ENCODE measurements around the gene TSR3. TPM values are rescaled to one million over a fixed set of nuclear protein-coding genes. Genes with fewer than 3 reads are reported as not detected.

TSR3 gene
- total and polyA plus RNA-seq, 5 donors = 49.6 to 58.5 (median 53.7) TPM

DNA sequence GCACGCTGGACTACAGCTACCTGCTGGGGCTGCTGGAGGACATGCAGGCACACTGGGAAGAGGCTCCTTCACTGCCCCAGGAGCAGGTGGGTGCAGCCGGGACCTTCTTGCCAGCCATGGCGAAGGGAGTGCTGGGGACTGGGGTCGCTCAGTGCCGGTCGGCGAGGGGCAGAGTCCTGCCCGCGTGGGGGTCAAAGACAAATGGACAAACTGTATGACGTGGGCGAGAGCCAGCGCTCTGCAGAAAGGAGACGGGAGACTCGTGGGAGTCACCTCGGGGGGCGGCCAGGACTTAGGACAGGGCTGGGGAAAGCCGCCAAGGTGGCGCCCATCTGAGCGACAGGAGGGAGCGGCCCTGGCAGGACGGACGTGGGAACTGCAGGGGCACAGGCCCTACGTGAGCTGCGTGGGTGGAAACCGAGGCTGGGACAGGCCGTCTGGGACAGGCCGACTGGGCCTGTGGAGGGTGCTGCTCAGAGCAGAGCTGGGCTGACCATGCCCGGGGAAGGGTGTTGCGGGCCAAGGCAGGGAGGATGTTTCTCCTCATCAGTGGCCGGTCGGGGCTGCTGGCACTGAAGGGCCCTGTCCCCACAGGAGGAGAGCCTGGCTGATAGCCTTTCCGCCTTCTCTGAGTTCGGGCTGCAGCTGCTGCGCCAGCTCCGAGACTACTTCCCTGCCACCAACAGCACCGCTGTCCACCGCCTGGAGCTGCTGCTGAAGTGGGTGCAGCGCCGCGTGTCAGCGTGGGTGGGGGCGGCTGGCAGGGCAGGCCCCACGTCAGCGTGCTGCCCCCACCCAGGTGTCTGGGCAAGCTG, 8.0 kb downstream of the TSR3 start:
- peak in 1 of 3 donors; percentile 62 for DNase-seq
- ATAC-seq = no peak
- H3K27ac ChIP-seq (ENCODE audit: low read length) = no peak overlapping the region
- WGBS = 64% methylated on average over 44 of the region's 44 CpGs
- H3K9me3 ChIP-seq (ENCODE audit: control insufficient read depth, low read length) = no peaks in the 10 kb centered on the region
- intact Hi-C loops (cut with DNase I) = no loop called here
- H3K4me1 ChIP-seq (ENCODE audit: control insufficient read depth, insufficient read depth, low read length) = peaks cover 2% of the 10 kb centered on the region
- H3K27me3 ChIP-seq (ENCODE audit: control insufficient read depth, insufficient read depth) = no peaks in the 10 kb centered on the region
- no peak overlapping the region for H3K4me3 ChIP-seq (ENCODE audit: low read length)

DNA sequence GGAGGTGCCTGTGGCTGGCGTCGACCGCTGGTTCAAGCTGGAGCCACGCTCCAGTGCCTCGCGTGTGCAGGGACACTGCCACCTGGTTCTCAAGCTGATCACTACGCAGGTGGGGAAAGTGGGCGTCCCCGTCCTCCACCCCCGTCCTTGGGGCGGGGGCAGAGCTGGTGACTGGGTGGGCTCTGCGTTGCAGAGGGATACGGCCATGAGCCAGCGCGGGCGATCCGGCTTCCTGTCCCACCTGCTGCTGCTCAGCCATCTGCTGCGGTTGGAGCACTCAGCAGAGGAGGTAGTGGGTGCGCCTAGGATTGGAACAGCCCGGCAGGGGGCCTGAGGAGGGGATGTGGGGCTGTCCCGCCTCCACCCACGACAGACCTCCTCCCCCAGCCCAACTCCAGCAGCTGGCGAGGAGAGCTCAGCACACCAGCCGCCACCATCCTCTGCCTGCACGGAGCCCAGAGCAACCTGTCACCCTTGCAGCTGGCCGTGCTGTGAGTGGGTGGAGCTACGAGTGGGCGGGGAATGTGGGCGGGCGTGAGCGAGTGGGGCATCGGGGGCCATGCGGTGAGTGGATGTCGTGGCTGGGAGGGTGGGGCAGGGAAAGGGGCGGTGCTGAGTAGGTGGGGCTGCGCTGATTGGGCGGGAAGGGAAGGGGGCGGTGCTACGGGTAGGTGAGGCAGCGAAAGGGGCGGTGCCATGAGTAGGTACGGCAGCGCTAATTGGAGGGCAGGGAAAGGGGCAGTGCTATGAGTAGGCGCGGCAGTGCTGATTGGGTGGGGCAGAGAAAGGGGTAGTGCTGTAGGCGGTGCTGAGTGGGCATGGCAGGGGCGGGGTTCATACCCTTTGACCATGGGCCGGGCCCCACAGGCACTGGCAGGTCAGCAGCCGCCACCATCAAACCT, 8.9 kb downstream of the TSR3 start:
- Histone ChIP-seq H3K27ac (ENCODE audit: low read length) (no peak overlapping the region), H3K4me1 (ENCODE audit: control insufficient read depth, insufficient read depth, low read length) (peaks cover 2% of the 10 kb centered on the region), H3K9me3 (ENCODE audit: control insufficient read depth, low read length) (no peaks in the 10 kb centered on the region), H3K4me3 (ENCODE audit: low read length) (no peak overlapping the region), H3K27me3 (ENCODE audit: control insufficient read depth, insufficient read depth) (no peaks in the 10 kb centered on the region)
- DNase-seq (peak; percentile 89 to 96 (median 94)), ATAC-seq (peak; percentile 92 to 94)
- 16% methylated on average over 49 of the region's 49 CpGs for WGBS
- intact Hi-C loops (cut with DNase I) = no loop called here

DNA sequence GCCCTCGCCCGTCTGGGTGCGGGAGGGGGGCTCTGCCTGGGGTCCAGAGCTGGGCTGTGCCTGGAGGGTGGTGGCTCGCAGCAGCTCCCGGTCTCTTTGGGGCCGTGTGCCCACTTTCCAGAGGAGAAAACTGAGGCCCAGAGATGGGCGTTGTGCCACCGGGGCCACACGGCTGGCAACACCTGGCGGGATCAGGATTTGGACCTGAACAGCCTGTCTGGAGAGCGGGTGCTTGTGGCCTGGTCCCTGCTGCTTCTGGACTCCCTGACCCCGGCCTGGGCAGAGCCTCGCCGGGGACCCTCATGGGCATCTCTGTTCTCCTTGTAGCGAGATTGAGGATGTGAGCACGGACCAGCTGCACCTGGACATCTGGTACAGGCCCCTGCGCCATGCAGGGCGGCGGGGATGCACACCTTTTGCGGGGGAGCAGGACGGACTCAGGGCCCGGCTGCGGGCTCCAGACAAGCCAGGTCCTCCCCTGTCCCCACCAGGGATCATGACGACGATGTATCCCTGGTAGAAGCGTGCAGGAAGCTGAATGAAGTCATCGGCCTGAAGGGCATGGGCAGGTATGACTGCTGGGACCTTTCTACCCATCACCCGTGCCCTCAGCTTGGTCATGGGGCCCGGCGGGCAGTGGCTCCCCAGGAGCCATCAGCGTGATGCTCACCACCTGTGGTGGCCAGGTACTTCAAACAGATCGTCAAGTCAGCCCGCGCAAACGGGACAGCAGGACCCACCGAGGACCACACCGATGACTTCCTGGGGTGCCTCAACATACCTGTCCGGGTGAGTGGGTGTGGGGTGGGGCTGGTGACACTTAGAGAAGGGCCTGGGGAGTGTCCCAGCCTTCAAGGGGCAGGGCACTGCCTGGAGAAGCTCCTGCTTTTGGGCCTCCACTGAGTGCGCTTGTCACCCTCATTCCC, 9.9 kb downstream of the TSR3 start:
- no peak overlapping the region for H3K27ac ChIP-seq (ENCODE audit: low read length)
- intact Hi-C loops (cut with DNase I) = no loop called here
- ATAC-seq (no peak), DNase-seq (no peak)
- H3K27me3 ChIP-seq (ENCODE audit: control insufficient read depth, insufficient read depth) = no peaks in the 10 kb centered on the region
- H3K4me1 ChIP-seq (ENCODE audit: control insufficient read depth, insufficient read depth, low read length) = peaks cover 2% of the 10 kb centered on the region
- 88% methylated on average over 39 of the region's 39 CpGs for WGBS
- H3K9me3 ChIP-seq (ENCODE audit: control insufficient read depth, low read length) = no peaks in the 10 kb centered on the region
- no peak overlapping the region for H3K4me3 ChIP-seq (ENCODE audit: low read length)

DNA sequence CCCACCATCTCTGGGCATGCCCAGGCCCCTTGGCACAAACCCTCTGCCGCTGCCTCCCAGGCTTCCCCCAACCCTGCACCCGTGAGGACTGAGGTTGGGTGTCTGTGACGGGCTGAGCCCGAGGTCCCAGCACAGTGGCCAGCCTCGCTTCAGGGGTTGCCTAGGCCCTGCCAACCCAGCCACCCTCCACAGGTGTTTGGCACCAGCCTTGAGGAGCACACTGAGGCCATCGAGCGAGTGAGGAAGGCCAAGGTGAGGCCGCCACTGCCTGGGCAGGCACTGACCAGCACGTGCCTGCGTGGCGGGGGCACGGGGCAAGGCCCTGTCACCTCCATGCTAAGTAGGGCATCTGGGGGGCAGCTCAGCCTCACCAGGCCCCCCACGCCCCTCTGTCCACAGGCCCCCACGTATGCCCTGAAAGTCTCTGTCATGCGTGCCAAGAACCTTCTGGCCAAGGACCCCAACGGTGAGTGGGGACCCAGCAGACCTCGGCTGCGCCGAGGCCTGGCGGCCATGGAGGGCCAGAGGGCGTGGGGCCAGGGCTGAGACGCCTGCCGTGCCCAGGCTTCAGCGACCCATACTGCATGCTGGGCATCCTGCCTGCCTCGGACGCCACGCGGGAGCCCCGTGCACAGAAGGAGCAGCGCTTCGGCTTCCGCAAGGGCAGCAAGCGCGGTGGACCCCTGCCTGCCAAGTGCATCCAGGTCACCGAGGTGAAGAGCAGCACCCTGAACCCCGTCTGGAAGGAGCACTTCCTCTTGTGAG, 10.8 kb downstream of the TSR3 start:
- Histone ChIP-seq H3K27ac (ENCODE audit: low read length) (no peak overlapping the region), H3K27me3 (ENCODE audit: control insufficient read depth, insufficient read depth) (no peaks in the 10 kb centered on the region), H3K4me1 (ENCODE audit: control insufficient read depth, insufficient read depth, low read length) (peaks cover 2% of the 10 kb centered on the region), H3K4me3 (ENCODE audit: low read length) (no peak overlapping the region), H3K9me3 (ENCODE audit: control insufficient read depth, low read length) (no peaks in the 10 kb centered on the region)
- peak in 1 of 3 donors; percentile 36 for DNase-seq
- ATAC-seq = no peak
- intact Hi-C loops (cut with DNase I) = no loop called here
- 85% methylated on average over 36 of the region's 36 CpGs for WGBS

DNA sequence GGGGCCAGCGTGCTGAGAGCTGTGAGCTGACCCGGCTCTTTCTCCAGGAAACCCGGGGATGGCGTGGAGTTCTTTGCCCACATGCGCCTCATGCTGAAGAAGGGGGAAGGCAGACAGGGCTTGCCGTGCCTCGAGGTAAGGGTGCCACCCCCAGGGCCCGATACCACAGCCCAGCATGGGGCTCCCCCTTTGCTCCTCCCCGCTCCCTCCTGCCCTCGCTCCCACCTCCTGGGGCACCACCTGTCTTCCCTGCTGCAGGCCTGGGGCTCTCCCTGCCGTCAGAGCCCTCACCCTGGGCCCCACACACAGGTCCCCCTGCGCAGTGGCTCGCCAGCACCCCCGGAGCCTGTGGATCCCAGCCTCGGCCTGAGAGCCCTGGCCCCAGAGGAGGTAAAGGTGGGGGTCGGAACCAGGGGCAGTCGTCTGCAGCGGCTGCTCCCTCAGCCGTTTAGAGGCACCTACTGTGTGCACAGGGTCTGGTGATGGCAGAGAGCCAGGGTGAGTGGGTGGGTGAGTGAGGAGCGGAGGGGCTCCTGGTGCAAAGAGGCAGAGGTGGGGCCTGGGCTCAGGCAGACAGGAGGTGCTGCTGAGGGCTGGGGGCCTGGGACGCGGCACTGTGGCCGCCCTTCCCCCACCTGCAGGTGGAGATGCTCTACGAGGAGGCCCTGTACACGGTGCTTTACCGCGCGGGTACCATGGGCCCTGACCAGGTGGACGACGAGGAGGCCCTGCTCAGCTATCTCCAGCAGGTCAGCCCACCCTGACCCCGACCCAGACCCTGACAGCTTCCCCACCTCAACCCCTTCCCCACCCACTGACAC, 12.6 kb downstream of the TSR3 start:
- WGBS = 70% methylated on average over 31 of the region's 31 CpGs
- H3K27me3 ChIP-seq (ENCODE audit: control insufficient read depth, insufficient read depth) = no peaks in the 10 kb centered on the region
- intact Hi-C loops (cut with DNase I) = loop anchor here in 1 of 4 donors (10.0 kb wide), 1 partner anchor 56 kb away; no protein-coding TSS in a partner anchor

DNA sequence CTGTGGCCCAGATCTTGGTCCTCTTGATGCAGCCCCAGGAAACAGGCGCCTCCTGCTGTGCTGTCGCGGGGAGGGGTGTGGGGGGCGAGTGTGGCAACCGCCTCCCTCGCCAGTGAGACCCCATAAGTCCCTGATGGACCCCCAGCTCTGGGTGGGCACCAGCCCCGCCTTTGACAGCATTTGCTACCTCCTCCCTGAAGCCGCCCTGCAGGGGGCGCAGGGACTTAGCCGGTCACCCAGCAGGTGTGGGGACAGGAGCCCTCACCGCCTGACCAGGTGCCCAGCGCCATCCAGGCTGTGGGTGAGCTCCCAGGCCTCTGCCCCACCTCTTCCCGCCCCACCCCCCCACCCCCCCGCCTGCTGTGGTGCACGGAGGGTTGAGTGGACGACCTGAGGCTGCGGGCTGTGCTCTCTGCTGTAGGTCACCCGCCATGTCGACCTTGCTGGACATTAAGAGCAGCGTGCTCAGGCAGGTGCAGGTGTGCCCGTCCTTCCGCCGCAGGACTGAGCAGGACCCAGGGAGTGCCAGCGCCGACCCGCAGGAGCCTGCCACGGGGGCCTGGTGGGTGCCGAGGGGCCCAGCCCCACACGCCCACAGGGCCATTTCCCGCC, 13.5 kb downstream of the TSR3 start:
- ATAC-seq (no peak), DNase-seq (no peak)
- intact Hi-C loops (cut with DNase I) = loop anchor here in 1 of 4 donors (10.0 kb wide), 1 partner anchor 57 kb away; no protein-coding TSS in a partner anchor
- no peaks in the 10 kb centered on the region for H3K27me3 ChIP-seq (ENCODE audit: control insufficient read depth, insufficient read depth)
- 56% methylated on average over 30 of the region's 30 CpGs for WGBS
- H3K27ac ChIP-seq (ENCODE audit: low read length) = no peak overlapping the region
- no peaks in the 10 kb centered on the region for H3K9me3 ChIP-seq (ENCODE audit: control insufficient read depth, low read length)
- peaks cover 2% of the 10 kb centered on the region for H3K4me1 ChIP-seq (ENCODE audit: control insufficient read depth, insufficient read depth, low read length)
- no peak overlapping the region for H3K4me3 ChIP-seq (ENCODE audit: low read length)

More for the DNA sequence above, 12.6 kb downstream of the TSR3 start:
- DNase-seq = no peak
- no peak for ATAC-seq
- Histone ChIP-seq H3K27ac (ENCODE audit: low read length) (no peak overlapping the region), H3K9me3 (ENCODE audit: control insufficient read depth, low read length) (no peaks in the 10 kb centered on the region), H3K4me1 (ENCODE audit: control insufficient read depth, insufficient read depth, low read length) (peaks cover 2% of the 10 kb centered on the region), H3K4me3 (ENCODE audit: low read length) (no peak overlapping the region)

DNA sequence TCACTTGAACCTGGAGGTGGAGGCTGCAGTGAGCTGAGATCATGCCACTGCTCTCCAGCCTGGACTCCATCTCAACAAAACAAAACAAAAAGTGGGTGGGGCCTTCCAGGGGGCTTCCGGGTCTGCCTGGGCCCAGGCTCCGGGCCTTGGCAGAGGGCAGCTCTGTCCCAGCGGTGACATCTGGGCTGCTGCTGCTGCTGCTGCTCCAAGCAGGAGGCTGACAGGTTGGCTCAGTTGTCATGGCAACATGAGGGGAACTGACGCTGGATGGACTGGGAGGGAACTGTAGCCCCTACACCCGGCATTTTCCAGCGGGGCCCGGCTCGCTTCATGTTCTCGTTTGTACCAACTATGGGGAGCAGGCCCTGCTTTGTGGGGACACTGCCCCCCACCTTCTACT, 14.2 kb downstream of the TSR3 start:
- DNase-seq (no peak), ATAC-seq (no peak)
- Histone ChIP-seq H3K27ac (ENCODE audit: low read length) (no peak overlapping the region), H3K27me3 (ENCODE audit: control insufficient read depth, insufficient read depth) (no peaks in the 10 kb centered on the region), H3K4me1 (ENCODE audit: control insufficient read depth, insufficient read depth, low read length) (peaks cover 1% of the 10 kb centered on the region), H3K9me3 (ENCODE audit: control insufficient read depth, low read length) (no peaks in the 10 kb centered on the region), H3K4me3 (ENCODE audit: low read length) (no peak overlapping the region)
- 42% methylated on average over 9 of the region's 9 CpGs for WGBS
- intact Hi-C loops (cut with DNase I) = loop anchor here in 1 of 4 donors (10.0 kb wide), 1 partner anchor 57 kb away; no protein-coding TSS in a partner anchor

DNA sequence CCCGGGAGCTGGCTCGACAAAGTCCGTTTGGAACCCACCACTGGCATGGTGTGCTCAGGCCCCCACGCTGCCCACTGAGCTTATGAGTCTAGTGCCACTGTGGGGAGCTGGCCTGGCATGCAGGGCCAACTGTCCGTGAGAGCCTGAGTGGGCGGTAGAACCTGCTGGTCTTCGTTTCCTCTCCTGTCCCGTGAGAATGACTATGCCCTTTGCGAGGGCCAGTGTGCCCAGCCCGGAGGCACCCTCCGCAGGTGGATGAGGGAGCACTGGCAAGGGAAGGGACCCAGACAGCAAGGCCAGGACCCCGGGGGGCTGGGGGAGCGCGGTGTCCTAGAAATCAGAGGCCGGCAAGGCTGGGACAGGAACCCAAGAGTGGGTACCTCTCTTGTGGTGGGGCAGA, 15.1 kb downstream of the TSR3 start:
- Histone ChIP-seq H3K9me3 (ENCODE audit: control insufficient read depth, low read length) (no peaks in the 10 kb centered on the region), H3K27ac (ENCODE audit: low read length) (no peak overlapping the region), H3K27me3 (ENCODE audit: control insufficient read depth, insufficient read depth) (no peaks in the 10 kb centered on the region), H3K4me1 (ENCODE audit: control insufficient read depth, insufficient read depth, low read length) (no peaks in the 10 kb centered on the region), H3K4me3 (ENCODE audit: low read length) (no peak overlapping the region)
- DNase-seq = no peak
- intact Hi-C loops (cut with DNase I) = loop anchor here in 1 of 4 donors (10.0 kb wide), 1 partner anchor 58 kb away; no protein-coding TSS in a partner anchor
- WGBS = 65% methylated on average over 15 of the region's 15 CpGs
- ATAC-seq = no peak

DNA sequence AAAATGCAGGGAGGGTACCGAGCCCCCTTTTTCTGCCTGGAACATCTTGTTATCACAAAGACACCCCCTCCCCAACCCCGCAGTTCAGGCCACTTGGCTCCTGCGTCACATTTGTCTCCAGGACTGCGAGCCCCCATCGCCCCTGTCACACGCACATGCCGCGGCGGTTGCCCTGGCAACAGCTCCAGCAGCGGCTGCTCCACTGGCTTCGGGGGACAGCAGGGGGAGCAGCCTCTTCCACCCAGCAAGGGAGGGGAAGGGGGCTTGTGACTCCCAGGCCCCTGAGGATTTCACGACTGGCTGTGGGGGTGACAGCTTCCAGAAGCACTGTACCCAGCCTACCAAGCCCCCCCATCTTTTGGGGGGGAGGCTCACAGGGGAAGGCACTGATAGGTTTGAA, 15.7 kb downstream of the TSR3 start:
- ATAC-seq = no peak
- no peak for DNase-seq
- Histone ChIP-seq H3K27ac (ENCODE audit: low read length) (no peak overlapping the region), H3K4me3 (ENCODE audit: low read length) (no peak overlapping the region), H3K27me3 (ENCODE audit: control insufficient read depth, insufficient read depth) (no peaks in the 10 kb centered on the region), H3K4me1 (ENCODE audit: control insufficient read depth, insufficient read depth, low read length) (no peaks in the 10 kb centered on the region), H3K9me3 (ENCODE audit: control insufficient read depth, low read length) (no peaks in the 10 kb centered on the region)
- 17% methylated on average over 12 of the region's 12 CpGs for WGBS
- intact Hi-C loops (cut with DNase I) = loop anchor here in 1 of 4 donors (10.0 kb wide), 1 partner anchor 59 kb away; no protein-coding TSS in a partner anchor
